ENCODE measurements around the gene FICD. TPM values are rescaled to one million over a fixed set of nuclear protein-coding genes. Genes with fewer than 3 reads are reported as not detected.
A peak's percentile ranks its signal among the peaks of the same experiment; 100 is the strongest.

The FICD gene
- total RNA-seq, 1 experiment from 2014 or later: 3.6 TPM

- no peak overlapping the region for H3K4me3 ChIP-seq (ENCODE audit: low read depth, low read length)
- H3K4me1 Mint-ChIP-seq (ENCODE audit: low read depth, unreplicated experiment): peaks cover 18% of the 10 kb centered on the region
- H3K36me3 ChIP-seq (ENCODE audit: control insufficient read depth, insufficient read depth, low read length): peaks cover 1% of the 10 kb centered on the region
- no peaks in the 10 kb centered on the region for H3K9me3 ChIP-seq
- DNase-seq: peak in 1 of 2 experiments; percentile 40
- peaks cover 80% of the 10 kb centered on the region for H3K36me3 Mint-ChIP-seq (ENCODE audit: insufficient read depth, unreplicated experiment)
- no peak overlapping the region for H3K27ac Mint-ChIP-seq (ENCODE audit: unreplicated experiment)
- H3K9me3 Mint-ChIP-seq (ENCODE audit: unreplicated experiment): no peaks in the 10 kb centered on the region
- H3K4me3 Mint-ChIP-seq (ENCODE audit: unreplicated experiment): no peak overlapping the region
- H3K27me3 ChIP-seq (replicated peaks; ENCODE audit: control insufficient read depth, insufficient read depth, low read length): no peaks in the 10 kb centered on the region
- TF ChIP-seq, protein P1, sequence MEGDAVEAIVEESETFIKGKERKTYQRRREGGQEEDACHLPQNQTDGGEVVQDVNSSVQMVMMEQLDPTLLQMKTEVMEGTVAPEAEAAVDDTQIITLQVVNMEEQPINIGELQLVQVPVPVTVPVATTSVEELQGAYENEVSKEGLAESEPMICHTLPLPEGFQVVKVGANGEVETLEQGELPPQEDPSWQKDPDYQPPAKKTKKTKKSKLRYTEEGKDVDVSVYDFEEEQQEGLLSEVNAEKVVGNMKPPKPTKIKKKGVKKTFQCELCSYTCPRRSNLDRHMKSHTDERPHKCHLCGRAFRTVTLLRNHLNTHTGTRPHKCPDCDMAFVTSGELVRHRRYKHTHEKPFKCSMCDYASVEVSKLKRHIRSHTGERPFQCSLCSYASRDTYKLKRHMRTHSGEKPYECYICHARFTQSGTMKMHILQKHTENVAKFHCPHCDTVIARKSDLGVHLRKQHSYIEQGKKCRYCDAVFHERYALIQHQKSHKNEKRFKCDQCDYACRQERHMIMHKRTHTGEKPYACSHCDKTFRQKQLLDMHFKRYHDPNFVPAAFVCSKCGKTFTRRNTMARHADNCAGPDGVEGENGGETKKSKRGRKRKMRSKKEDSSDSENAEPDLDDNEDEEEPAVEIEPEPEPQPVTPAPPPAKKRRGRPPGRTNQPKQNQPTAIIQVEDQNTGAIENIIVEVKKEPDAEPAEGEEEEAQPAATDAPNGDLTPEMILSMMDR (IDR thresholded peaks at IDR 0.05; ENCODE audit: insufficient read depth in 1 of 2, low read depth in 1 of 2, low read length in 1 of 2, severe bottlenecking in 1 of 2, unreplicated experiment in 1 of 2): peak in 1 of 2 experiments; percentile 16
- H3K4me1 ChIP-seq: no peaks in the 10 kb centered on the region
- ChIA-PET POLR2A (interaction anchor here (0.6 kb wide), 1 partner anchor 556 kb away, joined by 7 read pairs; no protein-coding TSS in a partner anchor), CTCF (interaction anchor here (0.6 kb wide), 1 partner anchor 214 kb away, joined by 4 read pairs; no protein-coding TSS in a partner anchor)
- no TSS peak for BruUV-seq (replicated peaks)
- H3K27me3 Mint-ChIP-seq (ENCODE audit: insufficient read depth, unreplicated experiment): no peaks in the 10 kb centered on the region
- intact Hi-C loops (cut with micrococcal nuclease; ENCODE audit: unreplicated experiment): loop anchor here (10.0 kb wide), 1 partner anchor 455 kb away; no protein-coding TSS in a partner anchor
Measured at GRCh38 chr12:108519558-108519957, 4.5 kb downstream of the FICD start.

DNA sequence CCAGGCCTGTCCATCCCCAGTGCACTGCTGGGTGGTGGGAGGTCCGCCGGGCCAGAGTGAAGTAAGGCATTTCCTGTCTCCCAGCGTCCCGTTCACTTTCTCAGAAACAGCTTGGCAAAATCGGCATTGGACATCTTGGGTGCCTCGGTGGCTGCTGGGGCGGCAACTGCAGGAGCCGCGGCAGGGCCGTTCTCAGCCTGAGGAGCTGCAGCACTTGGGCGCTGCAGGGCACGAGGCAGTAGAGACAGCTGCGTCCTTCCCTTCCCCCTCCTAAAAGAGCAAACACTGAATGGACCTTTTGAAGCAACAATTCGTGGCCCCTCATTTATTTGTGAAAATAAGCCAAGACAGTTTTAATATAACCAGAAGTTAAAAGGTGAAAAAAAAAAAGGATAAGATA is 8.3 kb downstream of the FICD start:
- Mint-ChIP-seq H3K27me3 (ENCODE audit: insufficient read depth, unreplicated experiment) (no peaks in the 10 kb centered on the region), H3K9me3 (ENCODE audit: unreplicated experiment) (no peaks in the 10 kb centered on the region), H3K27ac (ENCODE audit: unreplicated experiment) (no peak overlapping the region), H3K4me1 (ENCODE audit: low read depth, unreplicated experiment) (no peaks in the 10 kb centered on the region), H3K36me3 (ENCODE audit: insufficient read depth, unreplicated experiment) (peaks cover 85% of the 10 kb centered on the region), H3K4me3 (ENCODE audit: unreplicated experiment) (no peak overlapping the region)
- intact Hi-C loops (cut with micrococcal nuclease; ENCODE audit: unreplicated experiment): no loop called here
- TF ChIP-seq, protein P1 (IDR thresholded peaks at IDR 0.05; ENCODE audit: insufficient read depth in 1 of 2, low read depth in 1 of 2, low read length in 1 of 2, severe bottlenecking in 1 of 2, unreplicated experiment in 1 of 2): no peak
- no peak for DNase-seq
- H3K4me3 ChIP-seq (ENCODE audit: low read depth, low read length): no peak overlapping the region
- no peaks in the 10 kb centered on the region for H3K9me3 ChIP-seq
- H3K4me1 ChIP-seq: no peaks in the 10 kb centered on the region
- BruUV-seq (replicated peaks): no TSS peak
- H3K36me3 ChIP-seq (ENCODE audit: control insufficient read depth, insufficient read depth, low read length): peaks cover 5% of the 10 kb centered on the region
- POLR2A ChIA-PET: no interaction called here
- H3K27me3 ChIP-seq (replicated peaks; ENCODE audit: control insufficient read depth, insufficient read depth, low read length): no peaks in the 10 kb centered on the region
- CTCF ChIA-PET: no interaction called here

- Mint-ChIP-seq H3K4me1 (ENCODE audit: low read depth, unreplicated experiment) (no peaks in the 10 kb centered on the region), H3K9me3 (ENCODE audit: unreplicated experiment) (no peaks in the 10 kb centered on the region), H3K4me3 (ENCODE audit: unreplicated experiment) (no peak overlapping the region), H3K27me3 (ENCODE audit: insufficient read depth, unreplicated experiment) (no peaks in the 10 kb centered on the region), H3K27ac (ENCODE audit: unreplicated experiment) (no peak overlapping the region), H3K36me3 (ENCODE audit: insufficient read depth, unreplicated experiment) (peaks cover 84% of the 10 kb centered on the region)
- H3K9me3 ChIP-seq: no peaks in the 10 kb centered on the region
- intact Hi-C loops (cut with micrococcal nuclease; ENCODE audit: unreplicated experiment): no loop called here
- no peaks in the 10 kb centered on the region for H3K27me3 ChIP-seq (replicated peaks; ENCODE audit: control insufficient read depth, insufficient read depth, low read length)
- TF ChIP-seq, protein P1 (IDR thresholded peaks at IDR 0.05; ENCODE audit: insufficient read depth in 1 of 2, low read depth in 1 of 2, low read length in 1 of 2, severe bottlenecking in 1 of 2, unreplicated experiment in 1 of 2): no peak
- no peak overlapping the region for H3K4me3 ChIP-seq (ENCODE audit: low read depth, low read length)
- POLR2A ChIA-PET: no interaction called here
- DNase-seq: no peak
- H3K36me3 ChIP-seq (ENCODE audit: control insufficient read depth, insufficient read depth, low read length): peaks cover 5% of the 10 kb centered on the region
- BruUV-seq (replicated peaks): no TSS peak
- CTCF ChIA-PET: no interaction called here
- no peaks in the 10 kb centered on the region for H3K4me1 ChIP-seq
Measured at GRCh38 chr12:108525681-108526080, 10.6 kb downstream of the FICD start.
